ENCODE results near the gene CD7.

- TF ChIP-seq EP300 (IDR thresholded peaks at IDR 0.05; ENCODE audit: borderline replicate concordance), result no peak
- no peak for TF ChIP-seq YY1 (IDR thresholded peaks at IDR 0.05; ENCODE audit: low read depth)
- no peak for TF ChIP-seq TEAD4 (IDR thresholded peaks at IDR 0.05)
- TF ChIP-seq NFIC (IDR thresholded peaks at IDR 0.05), result no peak
- TF ChIP-seq MAX (IDR thresholded peaks at IDR 0.05), result no peak
- no peak for TF ChIP-seq REST (IDR thresholded peaks at IDR 0.05; ENCODE audit: low read depth)
- no peak for TF ChIP-seq EGR1 (IDR thresholded peaks at IDR 0.05)
- TF ChIP-seq RAD21 (IDR thresholded peaks at IDR 0.05; ENCODE audit: low read depth), result no peak
Measured at GRCh38 chr17:82311971-82312370, 5.4 kb downstream of the CD7 start.

Data from Ishikawa (cell line).